Activated CD8-positive, alpha-beta memory T cell treated with anti-CD3 and anti-CD28 coated beads, Interleukin-2, amount 50 U/mL, for 24 hours (primary cell): Measurements from ENCODE around the gene UBLCP1.
"Not testable (repeated sequence)": the region's sequence is repeated elsewhere in the genome, so short reads cannot be mapped to it uniquely, and the experiment has no call there.

Experiments used
- DNase-seq: peaks from one replicate; pipeline ENCODE4 v3.0.0-alpha.2; 2020; ENCODE audit errors: extremely low read depth

UBLCP1 gene

DNA sequence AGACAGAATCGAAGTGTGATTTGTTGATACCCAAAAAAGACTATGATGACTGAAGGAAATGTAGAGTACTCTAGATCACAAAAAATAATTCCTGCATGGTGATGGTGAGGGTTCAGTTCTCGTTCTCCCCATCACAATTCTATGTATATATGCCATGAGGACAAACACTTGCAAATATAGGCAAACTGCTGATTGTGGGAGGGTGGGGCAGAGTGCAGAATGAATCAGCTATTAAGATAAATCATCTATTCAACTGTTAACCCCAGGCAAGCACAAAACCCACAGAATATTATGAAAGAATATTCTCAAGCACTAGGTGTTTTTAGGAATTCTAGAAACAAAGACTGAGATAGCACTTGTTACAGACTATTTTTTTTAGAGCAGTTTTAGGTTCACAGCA is 13.9 kb upstream of the UBLCP1 start:
- DNase-seq = no peak

DNA sequence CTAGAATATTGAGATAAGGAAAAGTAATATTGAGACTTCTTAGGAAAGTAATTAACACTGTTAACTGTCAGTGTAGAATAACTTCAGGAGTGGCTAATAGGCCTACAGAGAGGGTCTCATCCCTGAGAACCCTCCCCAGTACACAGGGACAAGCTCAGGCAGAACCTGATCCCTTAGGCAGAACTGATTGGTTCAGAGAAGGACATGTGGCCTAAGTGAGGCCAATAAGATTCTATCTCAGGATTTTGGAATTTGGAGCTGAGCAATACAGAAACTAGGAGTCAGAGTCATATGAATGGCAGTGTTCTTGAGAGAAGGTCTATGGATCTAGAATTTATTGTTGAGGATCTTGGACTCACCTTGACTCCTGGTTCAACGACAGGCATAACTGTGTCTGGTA is 10.9 kb upstream of the UBLCP1 start:
- no peak for DNase-seq

DNA sequence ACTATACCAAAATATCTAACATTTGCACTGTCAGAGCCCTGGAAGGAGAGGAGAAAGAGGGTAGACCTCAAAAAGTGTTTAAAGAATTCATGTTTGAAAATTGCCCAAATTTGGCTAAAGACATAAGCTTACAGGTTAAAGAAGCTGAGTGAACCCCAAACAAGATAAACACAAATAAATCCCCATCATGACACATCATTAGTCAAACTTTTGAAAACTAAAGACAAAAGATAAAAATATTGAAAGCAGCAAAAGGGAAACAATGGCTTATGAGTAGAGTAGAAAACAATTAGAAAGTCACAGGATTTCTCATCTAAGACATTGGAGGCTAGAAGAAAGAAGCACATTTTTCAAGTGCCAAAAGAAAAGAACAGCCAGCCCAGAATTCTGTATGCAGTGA is 6.1 kb upstream of the UBLCP1 start:
- DNase-seq = no peak

DNA sequence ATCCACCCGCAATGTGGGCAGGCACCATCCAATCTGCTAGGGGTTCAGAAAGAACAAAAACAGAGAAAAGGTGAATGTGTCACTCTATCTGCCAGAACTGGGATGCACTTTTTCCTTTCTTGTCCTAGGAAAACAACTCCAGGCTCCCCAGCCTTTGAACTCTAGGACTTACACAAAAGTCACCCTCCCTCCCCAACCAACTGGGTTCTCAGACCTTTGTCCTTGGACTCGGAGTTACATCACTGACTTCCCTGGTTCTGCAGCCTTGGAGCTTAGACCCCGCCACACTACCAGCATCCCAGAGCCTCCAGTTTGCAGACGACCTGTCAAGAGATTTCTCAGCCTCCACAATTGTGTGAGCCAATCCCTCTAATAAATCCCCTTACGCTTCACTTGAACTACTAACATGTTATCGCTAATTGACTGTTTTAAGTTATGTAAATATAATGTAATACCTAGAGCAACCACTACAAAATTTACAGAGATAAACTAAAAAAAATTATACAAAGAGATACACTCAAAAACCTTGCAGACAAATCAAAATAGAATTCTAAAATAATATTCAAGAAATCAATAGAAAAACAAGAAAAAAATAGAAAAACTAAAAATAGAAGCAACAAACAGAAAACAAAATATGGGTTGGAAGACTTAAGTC is 5.3 kb upstream of the UBLCP1 start:
- no peak for DNase-seq

DNA sequence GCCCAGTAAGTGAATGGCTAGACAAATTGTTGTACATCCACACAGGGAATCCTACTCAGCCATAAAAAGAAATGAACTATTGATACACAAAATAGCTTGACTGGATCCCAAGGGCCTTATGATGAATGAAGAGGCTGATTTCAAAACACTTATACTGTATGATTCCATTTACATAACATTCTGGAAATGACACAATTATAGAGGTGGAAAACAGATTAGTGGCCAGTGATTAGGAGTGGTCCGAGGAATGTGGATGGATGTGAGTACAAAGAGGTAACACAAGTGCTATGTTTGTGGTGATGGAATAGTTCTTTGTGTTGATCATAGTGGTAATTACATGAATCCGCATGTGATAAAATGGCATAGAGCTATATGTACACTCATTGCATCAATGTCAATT is 4.7 kb upstream of the UBLCP1 start:
- no peak for DNase-seq

DNA sequence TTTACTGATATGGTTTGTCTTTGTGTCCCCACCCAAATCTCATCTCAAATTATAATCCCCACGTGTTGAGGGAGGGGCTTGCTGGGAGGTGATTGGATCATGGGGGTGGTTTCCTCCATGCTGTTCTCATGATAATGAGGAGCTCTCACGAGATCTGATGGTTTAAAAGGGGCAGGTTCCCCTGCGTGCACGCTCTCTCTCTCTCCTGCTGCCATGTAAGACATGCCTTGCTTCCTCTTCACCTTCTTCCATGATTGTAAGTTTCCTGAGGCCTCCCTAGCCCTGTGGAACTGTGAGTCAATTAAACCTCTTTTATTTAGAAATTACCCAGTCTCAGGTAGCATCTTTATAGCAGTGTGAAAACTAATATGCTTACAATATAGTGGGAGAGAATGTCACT is 2.9 kb upstream of the UBLCP1 start:
- not testable (repeated sequence) for DNase-seq

DNA sequence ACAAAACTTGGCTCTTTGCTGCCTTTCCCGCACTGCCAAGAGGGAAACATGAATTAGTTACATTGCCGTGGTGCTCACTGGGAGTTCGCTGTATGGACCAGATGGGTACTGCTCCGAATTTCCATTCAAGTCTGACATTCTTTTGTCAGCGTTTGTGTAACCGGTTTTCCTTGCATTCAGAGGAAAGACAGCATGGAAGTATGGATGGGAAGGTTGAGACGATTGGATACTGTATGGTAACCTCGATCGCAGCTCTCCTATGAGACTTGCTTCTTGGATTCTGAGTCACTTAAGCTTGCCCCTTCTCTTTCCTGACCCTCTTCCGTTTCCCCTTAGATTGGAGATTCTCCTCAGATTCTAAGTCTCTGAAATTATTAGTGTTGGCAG is 625 bp upstream of the UBLCP1 start:
- DNase-seq = no peak

DNA sequence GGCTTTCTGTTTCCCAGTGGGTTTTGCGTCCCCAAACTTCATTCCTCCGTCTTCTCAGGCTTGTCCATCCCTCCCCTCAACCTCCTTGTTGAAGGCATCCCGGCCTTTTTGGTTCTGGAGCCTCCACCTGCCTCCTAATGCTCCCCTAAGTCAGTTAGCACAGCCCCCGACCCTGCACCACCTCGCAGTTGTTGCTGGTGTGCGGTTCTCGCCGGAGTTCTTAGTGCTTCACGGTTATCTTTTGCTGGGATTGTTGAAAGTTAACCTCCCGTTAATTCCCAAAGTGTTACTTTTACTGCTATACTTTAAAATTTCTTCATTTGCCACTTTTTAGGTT is 447 bp downstream of the UBLCP1 start:
- no peak for DNase-seq

DNA sequence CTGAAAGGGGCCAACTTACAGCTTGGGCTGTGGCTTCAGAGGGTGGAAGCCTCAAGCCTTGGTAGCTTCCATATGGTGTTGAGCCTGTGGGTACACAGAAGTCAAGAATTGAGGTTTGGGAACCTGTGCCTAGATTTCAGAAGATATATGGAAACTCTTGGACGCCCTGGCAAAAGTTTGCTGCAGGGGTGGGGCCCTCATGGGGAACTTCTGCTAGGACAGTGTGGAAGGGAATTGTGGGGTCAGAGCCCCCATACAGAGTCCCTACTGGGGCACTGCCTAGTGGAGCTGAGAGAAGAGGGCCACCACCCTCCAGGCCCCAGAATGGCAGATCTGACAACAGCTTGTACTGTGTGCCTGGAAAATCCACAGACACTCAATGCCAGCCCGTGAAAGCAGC is 3.7 kb downstream of the UBLCP1 start:
- DNase-seq = not testable (repeated sequence)

DNA sequence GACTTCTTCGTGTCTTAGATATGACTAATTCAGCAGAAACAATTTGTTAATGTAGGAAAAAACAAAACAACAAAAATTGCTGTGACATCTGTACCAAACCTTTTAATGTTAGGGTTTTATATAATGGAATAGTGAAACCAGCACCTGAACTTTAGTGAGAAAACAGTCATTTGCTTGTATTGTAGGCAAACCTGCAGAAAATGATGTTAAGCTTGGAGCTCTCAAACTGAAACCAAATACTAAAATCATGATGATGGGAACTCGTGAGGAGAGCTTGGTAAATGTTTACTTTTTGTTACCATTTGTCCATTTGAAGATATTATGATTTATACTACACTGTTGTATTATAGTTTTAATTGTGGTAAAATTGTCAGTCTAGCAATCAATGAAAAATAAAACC is 6.6 kb downstream of the UBLCP1 start:
- DNase-seq = no peak

DNA sequence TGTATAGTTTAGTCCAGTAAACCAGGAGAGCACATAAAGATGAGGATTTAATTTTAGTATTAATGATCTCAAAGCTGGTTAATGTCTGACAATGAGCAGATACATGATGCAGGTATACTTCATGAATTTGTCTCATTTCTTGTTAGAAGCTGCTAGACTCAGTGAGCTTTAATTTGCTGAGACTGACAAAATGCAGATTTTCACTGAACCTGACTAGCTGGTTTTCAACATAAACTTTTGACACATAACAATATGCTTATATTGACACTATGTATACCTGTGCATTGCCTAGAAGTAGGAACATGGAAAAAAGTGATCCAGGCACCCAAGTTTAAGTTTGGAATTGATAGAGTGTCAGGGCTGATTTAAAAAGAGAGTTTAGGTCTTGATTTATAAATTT is 10.8 kb downstream of the UBLCP1 start:
- DNase-seq = no peak

DNA sequence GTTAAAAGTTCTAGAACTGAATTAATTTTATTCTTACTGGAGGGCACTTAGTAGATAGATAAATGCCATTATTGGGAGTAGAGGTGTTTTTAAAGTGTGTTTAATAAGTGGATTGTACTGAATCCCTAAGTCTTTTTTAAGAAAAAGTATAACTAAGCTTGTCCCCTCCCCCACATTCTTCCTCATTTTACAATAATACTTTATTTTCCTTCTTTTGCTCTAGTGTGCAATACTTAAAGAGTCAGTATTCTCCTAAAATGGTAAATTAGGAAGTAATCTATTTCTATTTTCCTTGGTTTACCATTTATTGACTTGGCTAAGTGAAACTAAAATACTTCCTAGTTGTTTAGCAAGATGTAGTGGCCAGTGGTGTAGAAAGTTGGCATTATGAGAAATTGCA is 11.6 kb downstream of the UBLCP1 start:
- DNase-seq = no peak

DNA sequence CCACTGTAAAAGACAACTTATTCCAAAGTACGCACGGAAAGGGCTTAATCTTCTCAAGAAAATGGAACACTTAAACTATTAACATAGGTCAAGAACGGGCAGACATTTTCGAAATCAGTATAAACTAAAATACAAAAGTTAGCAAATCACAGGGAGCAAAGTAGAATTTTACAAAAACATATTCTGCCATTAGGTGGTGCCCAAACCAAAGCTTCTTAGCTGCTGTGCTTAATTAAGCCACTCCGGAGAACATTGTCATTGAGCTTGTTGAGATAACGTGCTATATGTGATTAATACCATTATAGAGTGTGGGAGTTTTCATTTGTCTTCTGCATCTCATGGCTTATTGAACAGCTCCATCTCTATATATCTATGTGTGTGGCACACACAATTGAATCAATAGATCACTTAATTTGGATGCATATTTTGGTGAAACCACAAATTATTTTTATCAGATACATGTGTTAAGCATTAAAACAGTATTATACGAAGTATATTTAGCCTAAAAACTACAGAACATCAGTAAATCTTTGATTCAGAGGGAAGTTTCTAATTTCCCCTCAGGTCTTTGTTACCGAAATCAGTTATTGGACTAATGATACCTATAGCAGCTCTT is 23.4 kb downstream of the UBLCP1 start:
- no peak for DNase-seq

DNA sequence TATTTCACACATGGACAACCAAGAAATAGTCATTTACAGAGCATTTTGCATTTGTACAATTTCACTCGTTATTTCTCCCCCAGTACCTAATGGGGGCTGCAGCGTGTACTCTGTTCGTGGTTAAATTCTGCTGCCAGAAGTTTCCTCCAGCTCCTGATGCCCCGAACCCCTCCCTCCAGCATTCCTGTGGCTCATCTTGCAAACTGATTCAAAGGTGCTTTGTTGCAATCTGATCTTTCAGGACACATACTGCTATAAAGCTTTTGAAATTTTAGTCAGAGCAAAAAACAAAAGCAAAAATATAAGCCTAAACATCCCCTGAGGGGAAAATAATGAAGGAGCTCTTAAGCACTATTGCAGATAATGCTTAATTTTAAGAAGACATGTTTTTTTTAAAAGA is 27.7 kb downstream of the UBLCP1 start:
- no peak for DNase-seq

DNA sequence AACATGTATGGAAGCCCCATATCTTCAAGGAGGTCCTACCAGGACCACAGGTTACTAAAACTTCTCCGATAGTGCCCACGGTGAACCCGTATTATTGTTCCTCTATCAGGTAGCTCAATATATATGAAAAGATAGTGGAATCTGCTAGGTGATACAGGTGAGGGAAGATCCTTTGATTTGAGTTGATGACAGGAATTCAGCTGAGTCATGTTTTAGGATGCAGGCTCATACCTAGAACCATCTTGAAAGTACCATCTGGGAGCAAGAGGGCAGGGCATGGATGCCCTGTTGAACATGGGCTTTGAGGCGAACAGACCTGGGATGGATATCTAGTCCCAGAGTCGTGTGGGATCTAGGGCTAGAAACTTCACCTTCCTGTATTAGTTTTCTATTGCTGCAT is 31.8 kb downstream of the UBLCP1 start:
- DNase-seq = no peak

DNA sequence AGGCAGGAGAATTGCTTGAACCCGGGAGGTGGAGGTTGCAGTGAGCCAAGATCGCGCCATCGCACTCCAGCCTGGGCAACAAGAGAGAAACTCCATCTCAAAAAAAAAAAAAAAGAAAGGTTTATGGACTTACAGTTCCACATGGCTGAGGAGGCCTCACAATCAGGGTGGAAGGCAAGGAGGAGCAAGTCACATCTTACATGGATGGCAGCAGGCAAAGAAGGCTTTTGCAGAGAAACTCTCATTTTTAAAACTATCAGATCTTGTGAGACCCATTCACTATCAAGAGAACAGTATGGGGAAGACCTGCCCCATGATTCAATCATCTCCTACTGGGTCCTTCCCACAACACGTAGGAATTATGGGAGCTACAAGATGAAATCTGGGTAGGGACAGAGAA is 34.2 kb downstream of the UBLCP1 start:
- DNase-seq = not testable (repeated sequence)

DNA sequence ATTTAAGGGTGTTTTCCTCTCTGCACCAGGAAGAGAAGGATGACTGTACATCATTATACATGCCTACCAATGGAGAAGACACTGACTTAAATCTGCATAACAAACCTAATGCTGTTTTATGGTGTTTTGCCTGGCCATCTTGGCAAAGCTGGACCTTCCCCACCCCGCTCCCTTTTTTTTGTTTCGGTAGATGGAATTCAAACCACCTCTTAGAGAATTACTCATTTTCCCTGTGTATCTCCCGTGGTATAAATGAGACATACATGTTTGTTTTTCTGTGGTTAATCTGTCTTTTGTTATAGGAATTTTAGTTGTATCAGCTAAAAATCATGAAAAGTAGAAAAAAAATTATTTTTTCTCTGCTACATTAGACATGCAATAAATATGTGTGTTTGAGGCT is 38.4 kb downstream of the UBLCP1 start:
- no peak for DNase-seq

DNA sequence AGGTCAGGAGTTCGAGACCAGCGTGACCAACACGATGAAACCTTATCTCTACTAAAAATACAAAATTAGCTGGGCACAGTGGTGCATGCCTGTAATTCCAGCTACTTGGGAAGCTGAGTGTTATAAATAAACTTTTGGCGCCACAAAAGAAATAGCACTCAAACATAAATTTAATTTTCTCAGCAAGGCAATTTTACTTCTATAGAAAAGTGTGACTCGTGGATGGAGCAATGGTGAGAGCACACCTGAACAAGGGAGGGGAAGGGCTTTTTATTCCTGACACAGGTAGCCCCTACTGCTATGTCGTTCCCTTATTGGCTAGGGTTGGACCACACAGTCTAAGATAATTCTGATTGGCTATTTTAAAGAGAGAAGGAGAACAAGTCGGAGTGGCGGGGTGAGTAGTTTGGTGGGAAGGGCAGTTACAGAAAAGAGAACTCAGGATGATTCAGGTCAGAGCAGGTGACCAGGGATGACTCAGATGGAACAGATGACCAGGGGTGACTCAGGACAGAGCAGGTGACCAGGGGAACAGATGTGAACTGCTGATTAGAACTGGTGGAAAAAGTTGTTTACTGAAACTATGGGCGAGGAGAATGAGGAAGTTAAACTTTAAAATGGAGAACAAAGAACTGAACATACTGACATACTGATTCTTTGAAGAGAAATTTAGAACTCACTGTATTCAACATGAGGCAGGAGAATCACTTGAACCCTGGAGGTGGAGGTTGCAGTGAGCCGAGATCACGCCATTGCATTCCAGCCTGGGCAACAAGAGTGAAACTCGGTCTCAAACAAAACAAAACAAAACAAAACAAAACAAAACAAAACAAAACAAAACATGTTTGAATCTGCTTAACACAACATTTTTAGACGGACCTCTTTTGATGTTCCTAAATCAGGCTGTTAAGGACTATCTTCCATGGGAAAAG is 39.1 kb downstream of the UBLCP1 start:
- not testable (repeated sequence) for DNase-seq

DNA sequence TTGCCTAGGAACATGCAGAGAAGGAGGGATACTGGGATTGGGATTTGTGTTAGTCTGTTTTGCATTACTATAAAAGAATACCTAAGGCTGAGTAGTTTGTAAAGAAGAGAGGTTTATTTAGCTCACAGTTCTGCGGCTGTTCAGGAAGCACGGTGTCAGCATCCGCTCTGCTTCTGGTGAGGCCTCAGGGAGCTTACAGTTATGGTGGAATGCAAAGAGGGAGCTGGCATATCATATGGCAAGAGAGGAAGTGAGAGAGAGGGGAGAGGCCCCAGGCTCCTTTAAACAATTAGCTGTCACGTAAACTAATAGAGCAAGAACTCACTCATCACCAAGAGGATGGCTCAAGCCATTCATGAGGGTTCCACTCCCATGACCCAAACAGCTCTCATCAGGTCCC is 40.2 kb downstream of the UBLCP1 start:
- no peak for DNase-seq

DNA sequence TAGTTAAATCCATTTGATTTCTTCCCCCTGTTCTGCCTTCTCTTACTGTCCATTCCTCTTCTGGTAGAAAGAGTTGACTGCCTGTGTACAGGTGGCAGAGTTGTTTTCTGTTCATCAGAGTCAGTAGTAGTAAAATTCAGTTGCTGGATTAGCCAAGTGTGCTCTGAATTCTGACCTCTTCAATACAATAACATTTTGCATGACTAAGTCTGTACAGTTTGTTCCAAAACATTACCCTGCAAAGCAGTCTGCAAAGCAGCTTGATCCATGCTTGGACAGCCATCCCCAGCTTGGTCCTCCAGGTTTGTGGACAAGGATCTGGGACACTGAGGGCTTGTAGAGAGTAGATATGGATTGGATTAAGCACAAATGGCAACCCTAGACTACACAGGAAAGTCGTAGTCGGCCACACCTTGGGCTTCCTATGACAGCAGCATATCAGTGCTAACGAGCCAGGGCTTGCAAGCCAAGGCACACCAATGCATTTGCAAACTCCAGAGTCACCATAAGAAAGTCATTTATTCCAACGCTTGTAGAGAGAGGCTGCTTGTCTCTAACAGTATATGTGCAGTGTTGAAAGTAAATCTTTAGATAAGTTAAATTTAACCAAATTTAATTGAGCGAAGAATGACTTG is 42.0 kb downstream of the UBLCP1 start:
- no peak for DNase-seq

DNA sequence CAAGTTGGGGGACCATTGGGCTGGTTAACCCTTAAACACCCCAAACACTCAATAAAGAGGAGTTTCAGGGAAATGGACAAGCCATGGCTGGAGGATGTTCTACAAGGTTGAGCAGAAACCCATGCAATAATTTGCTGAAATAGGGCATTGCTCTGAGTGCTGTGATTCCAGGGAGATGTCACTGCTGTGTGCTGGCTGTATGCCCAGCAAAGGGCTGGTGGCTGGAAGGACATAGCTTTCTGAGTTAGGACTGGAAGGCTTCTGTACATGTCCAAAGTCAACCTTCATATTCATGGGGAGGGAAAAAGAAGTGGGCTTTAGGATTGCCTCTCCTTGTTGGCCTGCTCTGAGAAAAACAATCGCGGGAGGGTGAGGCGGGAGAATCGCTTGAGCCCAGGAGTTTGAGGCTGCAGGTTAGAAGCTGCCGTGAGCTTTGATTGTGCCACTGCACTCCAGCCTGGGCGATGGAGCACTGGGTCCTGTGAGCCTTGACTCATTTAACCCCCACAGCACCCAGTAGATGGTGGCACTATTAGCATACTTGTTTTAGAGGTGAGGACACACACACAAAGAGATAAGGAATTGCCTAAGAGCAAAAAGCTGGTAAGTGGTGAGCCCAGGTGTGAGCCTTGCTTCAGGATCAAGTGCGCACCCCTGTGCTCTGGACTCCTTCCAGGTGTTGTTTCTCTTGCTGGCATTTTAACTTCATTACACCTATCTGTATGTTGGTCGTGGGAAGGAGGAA is 46.8 kb downstream of the UBLCP1 start:
- DNase-seq = no peak

DNA sequence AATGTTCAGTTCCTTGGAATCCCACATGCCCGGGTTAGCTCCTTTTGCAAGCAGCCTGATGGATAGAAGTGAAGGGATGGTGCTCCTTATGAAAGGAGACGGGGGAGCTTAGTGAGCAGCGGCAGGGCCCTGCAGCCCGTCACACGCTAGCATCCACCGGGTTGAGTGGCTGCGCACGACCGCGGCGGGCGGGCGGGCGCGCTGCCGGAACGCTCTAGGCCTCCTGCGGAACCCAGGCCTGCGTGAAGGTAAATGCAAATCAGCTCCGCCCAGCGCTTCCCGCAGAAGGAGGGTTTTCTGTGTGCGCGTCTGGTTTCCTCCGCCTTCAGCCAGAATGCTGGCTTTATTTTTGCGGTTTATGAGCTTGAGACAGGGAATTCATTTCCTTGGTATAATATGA is 47.4 kb downstream of the UBLCP1 start:
- DNase-seq = no peak
